Measurements from ENCODE around the gene ACOX3.

GRCh38 chr4:8376361-8377102 is 64.0 kb downstream of the ACOX3 start:
- TF ChIP-seq CTCF (IDR thresholded peaks at IDR 0.05) (no peak), POLR2A (IDR thresholded peaks at IDR 0.05) (no peak)
